GM12878 (cell line): ENCODE data around the gene LRP5. TPM values are rescaled to one million over a fixed set of nuclear protein-coding genes. Genes with fewer than 3 reads are reported as not detected.

Source experiments
- ATAC-seq: fragments of 200-7000 bp; cut with Tn5 transposase; 3 replicates; pipeline ENCODE4 v1.9.1; 2020; ENCODE audit warnings: mild to moderate bottlenecking, moderate library complexity
- BruUV-seq: library from RNA; stranded (reverse); fragments of 400-500 nt; replicated peaks from 2 replicates; lab custom pipeline; 2021; lab: Mats Ljungman, UMichigan
- CTCF ChIA-PET: fragments of 300-600 bp; sonication (Branson Sonifier 250); formaldehyde crosslinking; extraction: SDS; loops from one replicate; lab custom pipeline; 2021; ENCODE audit warnings: inconsistent platforms; lab: Yijun Ruan, JAX
- POLR2A ChIA-PET: fragments of 350-600 bp; formaldehyde crosslinking; extraction: SDS; loops from one replicate; lab custom pipeline; 2021; ENCODE audit warnings: inconsistent platforms; lab: Charles Lee
- RAD21 ChIA-PET: fragments of 300-600 bp; sonication (Branson Sonifier 250); formaldehyde crosslinking; loops from one replicate; lab custom pipeline; 2023; ENCODE audit warnings: antibody characterized with exemption; ENCODE audit not compliant: unreplicated experiment; lab: Charles Lee
- SMC1A ChIA-PET: fragments of 300-600 bp; sonication (Branson Sonifier 250); formaldehyde crosslinking; loops from one replicate; lab custom pipeline; 2023; ENCODE audit not compliant: unreplicated experiment, uncharacterized antibody; lab: Charles Lee
- DNase-seq: peaks from one replicate; pipeline ENCODE4 v3.0.0-alpha.2; 2011; ENCODE audit warnings: low read depth, low spot score
- FAIRE-seq: peaks from 3 replicates; lab custom pipeline; 2011; peaks lifted over from hg19 to GRCh38; lab: Jason Lieb, UNC
- H2AFZ ChIP-seq: 2 replicates; pipeline ENCODE4 v1.6.0; 2011; ENCODE audit warnings: low read depth, low read length, control low read depth; ENCODE audit not compliant: control insufficient read depth
- H3K27ac ChIP-seq: 2 replicates; pipeline ENCODE4 v1.5.1; 2011; ENCODE audit warnings: control low read depth; ENCODE audit not compliant: control insufficient read depth, insufficient read depth
- H3K27me3 ChIP-seq, 2 experiments: replicated peaks in 1 of 2; 2 replicates each; pipeline versions ENCODE4 v1.6.0 to v1.6.1; 2011; ENCODE audit warnings: low read length in 1 of 2; ENCODE audit not compliant: control insufficient read depth in 2 of 2, insufficient read depth in 2 of 2
- H3K36me3 ChIP-seq, 2 experiments: 2 replicates each; pipeline ENCODE4 v1.5.1; 2011; ENCODE audit warnings: low read length in 1 of 2; ENCODE audit not compliant: control insufficient read depth in 2 of 2, insufficient read depth in 2 of 2
- H3K4me1 ChIP-seq: 2 replicates; pipeline ENCODE4 v1.6.1; 2011; ENCODE audit warnings: mild to moderate bottlenecking, low read length, moderate library complexity, mixed read lengths; ENCODE audit not compliant: control insufficient read depth, insufficient read depth
- H3K4me2 ChIP-seq: 2 replicates; pipeline ENCODE4 v1.6.0; 2011; ENCODE audit warnings: control low read depth; ENCODE audit not compliant: control insufficient read depth, insufficient read depth
- H3K4me3 ChIP-seq: fragments of 200-600 bp; sonication (generic); 2 replicates; pipeline ENCODE4 v1.5.1; 2016
- H3K79me2 ChIP-seq: 2 replicates; pipeline ENCODE4 v1.6.0; 2011; ENCODE audit warnings: low read length; ENCODE audit not compliant: control insufficient read depth, insufficient read depth
- H3K9ac ChIP-seq: 2 replicates; pipeline ENCODE4 v1.8.0; 2011; ENCODE audit warnings: low read length, control low read depth, mixed read lengths; ENCODE audit not compliant: control insufficient read depth, insufficient read depth
- H3K9me3 ChIP-seq: replicated peaks from 3 replicates; pipeline ENCODE4 v1.5.1; 2011; ENCODE audit warnings: mild to moderate bottlenecking, low read length; ENCODE audit not compliant: control insufficient read depth, insufficient read depth
- H4K20me1 ChIP-seq: 2 replicates; pipeline ENCODE4 v1.6.0; 2011; ENCODE audit not compliant: control insufficient read depth, insufficient read depth
- CBFB ChIP-seq: IDR thresholded peaks from 2 replicates; pipeline ENCODE4 v1.6.1; 2016; ENCODE audit warnings: antibody characterized with exemption, low read depth
- CBX3 ChIP-seq: fragments of 200-600 bp; sonication (generic); IDR thresholded peaks from 2 replicates; pipeline ENCODE4 v1.6.1; 2016; ENCODE audit warnings: low read depth, borderline replicate concordance
- CREB1 ChIP-seq: IDR thresholded peaks from 2 replicates; pipeline ENCODE4 v1.6.1; 2012; ENCODE audit warnings: low read depth, mild to moderate bottlenecking, inconsistent platforms
- EED ChIP-seq: sonication (generic); IDR thresholded peaks from 2 replicates; pipeline ENCODE4 v1.6.1; 2016; ENCODE audit warnings: antibody characterized with exemption, low read depth
- EP300 ChIP-seq, 2 experiments: fragments of 150-350 bp in 1 of 2; IDR thresholded peaks; 2 replicates each; pipeline ENCODE4 v1.6.1; 2011 to 2012; ENCODE audit warnings: low read depth in 2 of 2, low read length in 2 of 2, borderline replicate concordance in 1 of 2, improper control_type of control experiment in 1 of 2, inconsistent platforms in 1 of 2; ENCODE audit not compliant: control insufficient read depth in 1 of 2
- FOXK2 ChIP-seq: fragments of 450-650 bp; IDR thresholded peaks from 2 replicates; pipeline ENCODE4 v1.6.1; 2017; ENCODE audit warnings: mild to moderate bottlenecking, moderate library complexity
- HCFC1 ChIP-seq: fragments of 150-350 bp; IDR thresholded peaks from 2 replicates; pipeline ENCODE4 v1.6.1; 2014; ENCODE audit warnings: low read length
- IKZF1 ChIP-seq: fragments of 450-650 bp; conservative IDR thresholded peaks from 2 replicates; pipeline ENCODE4 v1.6.1; 2017; ENCODE audit warnings: antibody characterized with exemption, mild to moderate bottlenecking
- MTA2 ChIP-seq: fragments of 450-650 bp; IDR thresholded peaks from 2 replicates; pipeline ENCODE4 v1.6.1; 2016; ENCODE audit warnings: low read depth, mild to moderate bottlenecking, moderate library complexity
- NFXL1 ChIP-seq: fragments of 450-650 bp; IDR thresholded peaks from 2 replicates; pipeline ENCODE4 v1.6.1; 2017; ENCODE audit warnings: antibody characterized with exemption, mild to moderate bottlenecking, borderline replicate concordance
- NR2C1 ChIP-seq: fragments of 450-650 bp; IDR thresholded peaks from 2 replicates; pipeline ENCODE4 v1.6.1; 2017; ENCODE audit warnings: antibody characterized with exemption, mild to moderate bottlenecking, moderate library complexity
- RBBP5 ChIP-seq: fragments of 200-600 bp; sonication (generic); conservative IDR thresholded peaks from 2 replicates; pipeline ENCODE4 v1.6.1; 2016
- SMC3 ChIP-seq: IDR thresholded peaks from 2 replicates; pipeline ENCODE4 v1.6.1; 2011; ENCODE audit warnings: low read length, improper control_type of control experiment, borderline replicate concordance
- SUPT20H ChIP-seq: IDR thresholded peaks from 2 replicates; pipeline ENCODE4 v1.6.1; 2011; ENCODE audit warnings: low read depth, mild to moderate bottlenecking, low read length, moderate library complexity, borderline replicate concordance; ENCODE audit not compliant: control insufficient read depth
- TARDBP ChIP-seq: IDR thresholded peaks from 2 replicates; pipeline ENCODE4 v1.6.1; 2016; ENCODE audit warnings: borderline replicate concordance
- USF1 ChIP-seq: IDR thresholded peaks from 2 replicates; pipeline ENCODE4 v1.6.1; 2011; ENCODE audit warnings: borderline replicate concordance, low read depth, mild to moderate bottlenecking, moderate library complexity, mixed read lengths, low read length; ENCODE audit not compliant: insufficient read depth; ENCODE audit errors: extremely low read length
- YY1 ChIP-seq: IDR thresholded peaks from 2 replicates; pipeline ENCODE4 v1.6.1; 2011; ENCODE audit warnings: low read depth, mild to moderate bottlenecking, low read length
- WGBS: methylation state at CpG from one replicate; pipeline ENCODE4 v1.1.6; 2016; ENCODE audit warnings: low lambda C conversion rate; ENCODE audit not compliant: insufficient replicate concordance, insufficient coverage; ENCODE audit errors: missing lambda C conversion rate; 5-methylcytosine and 5-hydroxymethylcytosine counted together
- in situ Hi-C: fragments of 300-500 bp; cut with MboI; formaldehyde crosslinking; loops from 9 replicates; pipeline ENCODE4 v1.14.3; 2018; ENCODE audit warnings: mixed read lengths
- intact Hi-C: fragments of 100-400 bp; cut with micrococcal nuclease; formaldehyde crosslinking; loops from one replicate; pipeline ENCODE4 v1.14.2; 2022; ENCODE audit not compliant: unreplicated experiment
- polyA plus RNA-seq, 11 experiments: library from polyadenylated mRNA; depleted of rRNA in 4 of 11; unstranded in 6 of 11; stranded (reverse) in 5 of 11; fragments of >200 nt; fragmentation: Nextera tagmentation in 4 of 11; fragmentation: Illumina TruSeq in 1 of 11; extraction: Ambion mirVana in 4 of 11; extraction: Trizol in 1 of 11; gene quantifications; 1 replicate in 1 of 11; 2 replicates in 10 of 11; pipeline versions ENCODE4 v1.2.1 to v1.2.3, GENCODE V29; 2011 to 2016; ENCODE audit warnings: inconsistent platforms in 2 of 11, missing spikeins in 2 of 11, low read depth in 1 of 11
- total RNA-seq, 4 experiments: library from RNA; depleted of rRNA in 3 of 4; stranded (reverse); fragments of >200 nt in 3 of 4; fragmentation: Illumina TruSeq in 1 of 4; extraction: Trizol in 1 of 4; gene quantifications; 2 replicates each; pipeline versions ENCODE4 v1.2.1 to v1.2.3, GENCODE V29; 2013 to 2021

LRP5 gene
- total and polyA plus RNA-seq, 10 of the 15 experiments (the other 5 are each of a cell fraction or from before 2014, with no cell fraction given), result 0.37 to 34.0 (median 6.6) TPM

DNA sequence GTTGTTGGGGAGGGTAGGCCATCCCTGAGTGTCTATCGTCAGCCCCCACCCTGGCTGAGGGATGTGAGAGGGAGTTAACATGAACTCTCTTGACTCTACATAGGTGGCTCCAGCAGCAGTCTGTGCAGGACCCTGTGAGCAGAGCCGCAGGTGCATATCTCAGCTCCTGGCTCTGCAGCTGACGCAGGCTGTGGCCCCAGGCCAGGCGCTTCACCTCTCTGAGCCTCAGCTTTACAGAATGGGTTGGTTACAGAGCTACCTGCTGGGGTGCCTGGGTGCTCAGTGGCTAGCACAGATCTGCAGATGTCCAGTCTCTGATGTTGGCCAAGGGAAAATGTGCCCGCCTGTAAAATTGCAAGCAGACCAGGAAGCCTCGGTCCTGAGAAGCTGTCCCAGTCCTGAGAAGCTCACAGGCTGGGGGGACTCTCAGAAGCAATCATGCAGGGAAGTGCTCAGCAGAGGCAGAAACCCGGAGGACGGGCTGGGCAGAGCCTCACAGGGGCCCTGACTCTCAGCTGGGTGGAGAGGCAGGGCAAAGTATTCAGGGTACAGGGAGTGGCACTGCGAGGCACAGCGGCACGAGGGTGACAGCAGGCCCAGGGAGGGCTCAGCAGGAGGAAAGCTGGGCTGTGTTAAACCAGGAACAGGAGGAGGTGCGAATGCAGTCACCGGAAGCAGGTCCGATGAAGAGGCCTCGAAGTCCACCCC is 15.9 kb upstream of the LRP5 start:
- no TSS peak for BruUV-seq
- 59% methylated on average over 15 of the region's 15 CpGs for WGBS

More for the DNA sequence above, 15.9 kb upstream of the LRP5 start:
- Histone ChIP-seq H3K4me2 (no peak overlapping the region), H3K4me1 (peaks cover 9% of the 10 kb centered on the region), H3K27me3 (no peaks in the 10 kb centered on the region), H3K4me3 (no peak overlapping the region), H2AFZ (no peak overlapping the region), H3K9me3 (no peaks in the 10 kb centered on the region), H3K9ac (no peak overlapping the region), H3K27ac (no peak overlapping the region), H3K79me2 (no peaks in the 10 kb centered on the region), H3K36me3 (no peaks in the 10 kb centered on the region; a peak in 1 of 4 replicates), H4K20me1 (no peaks in the 10 kb centered on the region)
- SMC1A ChIA-PET, result interaction anchor here (0.7 to 7.9 kb wide), 12 partner anchors 12 to 88 kb away, joined by 3 to 134 read pairs (median 4); partner anchors contain the start of gene C11orf24
- FAIRE-seq (no peak), ATAC-seq (no peak), DNase-seq (no peak)
- no peak for TF ChIP-seq IKZF1
- TF ChIP-seq CREB1, result no peak
- no peak for TF ChIP-seq RBBP5
- no peak for TF ChIP-seq HCFC1
- TF ChIP-seq SUPT20H, result no peak
- no peak for TF ChIP-seq FOXK2
- no peak for TF ChIP-seq SMC3
- no peak for TF ChIP-seq YY1
- TF ChIP-seq EP300 (IDR thresholded peaks at IDR 0.05; ENCODE audit: borderline replicate concordance in 1 of 2, control insufficient read depth in 1 of 2, low read depth in 2 of 2, low read length in 2 of 2), result no peak
- no peak for TF ChIP-seq NR2C1
- TF ChIP-seq MTA2, result no peak
- no peak for TF ChIP-seq NFXL1
- TF ChIP-seq EED, result no peak
- no peak for TF ChIP-seq CBFB
- TF ChIP-seq USF1, result no peak
- no peak for TF ChIP-seq CBX3
- no peak for TF ChIP-seq TARDBP
- intact Hi-C loops, result loop anchor here (1.0 to 5.0 kb wide), 5 partner anchors 25 to 151 kb away; partner anchors contain the start of gene C11orf24
- RAD21 ChIA-PET, result interaction anchor here (0.9 to 9.7 kb wide), 12 partner anchors 23 to 89 kb away, joined by 3 to 186 read pairs (median 9); partner anchors contain the start of gene C11orf24
- POLR2A ChIA-PET, result interaction anchor here (0.9 to 2.9 kb wide), 5 partner anchors 14 to 39 kb away, joined by 4 to 28 read pairs (median 6); partner anchors contain the start of gene C11orf24
- in situ Hi-C loops, result loop anchor here (5.0 kb wide), 1 partner anchor 39 kb away; no protein-coding TSS in a partner anchor
- CTCF ChIA-PET, result interaction anchor here (0.6 to 12.0 kb wide), 18 partner anchors 11 to 287 kb away, joined by 3 to 365 read pairs (median 8); partner anchors contain the start of genes ALDH3B1 and C11orf24
